Right forelimb (tissue), 1 donor: ENCODE data around the gene PKN1.
"Not testable (repeated sequence)": the region's sequence is repeated elsewhere in the genome, so short reads cannot be mapped to it uniquely, and the experiment has no call there.

ENCODE experiments used
- DNase-seq: peaks from one replicate; pipeline ENCODE4 v3.0.0-alpha.2; 2018

PKN1 gene

GRCh38 chr19:14432791-14433553, at the start of gene PKN1:
Gene PKN1 (plus strand): TSS chr19:14433306. CDS start chr19:14433522, 216 bp downstream.
- DNase-seq: peak; percentile 77

GRCh38 chr19:14383661-14384555, 49.2 kb upstream of the PKN1 start:
- peak; percentile 64 for DNase-seq

- no peak for DNase-seq
Observed at GRCh38 chr19:14385492-14385891, 47.6 kb upstream of the PKN1 start.

DNA sequence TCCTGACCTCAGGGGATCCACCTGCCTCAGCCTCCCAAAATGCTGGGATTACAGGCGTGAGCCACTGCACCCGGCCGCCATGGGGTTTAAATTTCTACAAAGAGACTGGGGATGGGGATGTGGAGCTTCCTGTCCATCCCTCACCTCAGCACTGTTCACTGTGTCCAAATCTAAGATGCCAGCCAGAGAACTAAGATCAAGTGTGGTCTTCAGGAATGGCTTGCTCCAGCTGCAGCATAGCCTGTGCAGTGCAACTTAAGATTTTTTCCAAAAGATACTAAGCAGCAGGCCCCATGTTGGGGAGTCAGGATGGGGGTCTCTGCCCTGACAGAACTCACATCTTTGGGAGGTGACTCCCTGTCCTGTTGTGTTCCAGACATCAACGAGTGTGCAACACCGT, 42.6 kb upstream of the PKN1 start:
- no peak for DNase-seq

DNA sequence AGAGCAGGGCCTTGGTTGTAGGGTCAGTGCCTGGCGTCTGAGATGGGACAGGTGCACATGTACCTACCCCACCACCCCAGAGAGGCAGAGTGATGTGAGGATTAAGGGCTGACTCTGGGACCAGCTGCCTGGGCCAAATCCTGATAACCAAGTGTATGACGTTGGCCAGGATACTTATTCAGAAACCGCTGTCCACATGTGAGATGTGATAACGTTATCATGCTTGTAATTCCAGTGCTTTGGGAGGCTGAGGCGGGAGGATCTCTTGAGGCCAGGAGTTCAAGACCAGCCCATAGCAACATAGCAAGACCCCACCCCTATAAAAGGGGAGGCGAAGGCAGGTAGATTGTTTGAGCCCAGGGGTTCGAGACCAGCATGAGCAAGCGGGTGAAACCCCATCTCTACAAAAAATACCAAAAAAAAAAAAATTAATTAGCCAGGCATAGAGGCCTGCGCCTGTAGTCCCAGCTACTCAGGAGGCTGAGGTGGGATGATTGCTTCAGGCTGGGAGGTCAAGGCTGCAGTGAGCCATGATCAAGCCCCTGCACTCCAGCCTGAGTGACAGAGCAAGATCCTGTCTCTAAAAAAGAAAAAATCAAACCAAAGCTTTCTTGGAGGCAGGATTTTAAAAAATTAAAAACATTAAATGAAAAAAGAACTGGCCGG, 41.8 kb upstream of the PKN1 start:
- no peak for DNase-seq

DNA sequence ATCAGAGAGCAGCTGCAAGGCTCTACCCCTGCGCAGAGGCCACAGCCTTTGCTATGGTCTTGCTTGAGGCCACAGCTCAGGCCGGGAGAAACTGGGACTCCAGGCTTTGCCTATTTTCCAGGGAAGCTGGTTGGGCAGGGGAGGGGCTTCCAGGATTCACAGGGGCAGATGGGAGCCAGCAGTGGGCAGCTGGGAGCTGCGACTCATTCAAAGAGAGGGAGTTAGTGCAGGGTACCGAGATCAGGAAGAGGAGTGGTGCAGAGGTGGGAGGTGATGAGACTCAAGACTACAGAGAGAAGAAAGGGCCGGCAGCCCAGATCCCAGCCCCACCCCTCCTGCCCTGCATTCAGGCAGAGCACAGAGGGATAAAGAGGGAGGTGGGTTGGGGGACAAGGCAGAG, 39.8 kb upstream of the PKN1 start:
- no peak for DNase-seq

DNA sequence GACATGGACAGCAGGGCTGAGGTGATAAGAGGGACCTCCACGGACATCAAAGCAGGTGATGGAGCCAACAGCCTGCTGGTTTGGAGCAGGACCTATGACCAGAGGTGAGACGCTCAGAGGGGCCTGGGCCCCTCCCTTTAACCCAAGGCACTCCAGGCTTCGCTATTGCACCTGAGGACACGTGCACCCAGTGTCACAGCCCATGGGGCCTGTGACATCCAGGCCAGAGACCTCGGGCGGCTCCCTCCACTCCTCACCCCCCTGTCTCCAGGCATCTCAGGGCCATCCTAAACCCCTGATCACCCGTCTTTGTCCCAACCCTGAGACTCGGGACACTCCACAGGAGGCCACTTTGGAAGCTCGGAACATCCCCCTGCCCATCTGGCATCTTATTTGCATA, 38.9 kb upstream of the PKN1 start:
- no peak for DNase-seq

- DNase-seq: no peak
Observed at GRCh38 chr19:14395262-14395661, 37.8 kb upstream of the PKN1 start.

DNA sequence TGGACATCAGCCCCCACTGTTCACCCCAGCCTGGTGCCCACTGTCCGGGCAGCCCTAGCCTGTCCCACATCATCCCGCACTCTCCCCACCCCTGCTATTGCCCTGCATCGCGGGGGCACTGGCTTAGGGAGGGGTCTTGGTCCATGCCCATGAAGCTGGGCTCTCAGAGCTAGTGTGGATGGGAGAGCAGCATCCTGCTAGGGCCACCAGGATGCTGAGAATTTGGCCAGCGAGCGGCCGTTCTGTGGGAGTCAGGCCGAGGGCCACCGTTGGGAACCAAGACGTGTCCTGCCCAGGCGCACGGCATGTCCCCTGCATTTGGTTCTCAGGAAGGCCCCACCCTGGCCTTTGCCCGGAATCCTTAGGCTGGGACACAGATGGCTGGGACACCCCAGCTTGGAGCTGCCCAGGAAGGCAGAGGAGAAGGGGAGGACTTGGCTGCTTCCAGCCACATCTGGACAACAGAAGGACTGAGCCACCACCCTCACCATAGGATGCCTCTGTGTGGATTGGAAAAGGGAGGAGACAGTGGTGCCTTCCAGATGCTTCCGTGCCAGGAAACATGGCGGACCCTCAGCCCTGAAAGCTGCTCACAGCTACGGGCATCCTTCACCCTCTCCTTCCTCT, 37.3 kb upstream of the PKN1 start:
- DNase-seq: no peak

DNA sequence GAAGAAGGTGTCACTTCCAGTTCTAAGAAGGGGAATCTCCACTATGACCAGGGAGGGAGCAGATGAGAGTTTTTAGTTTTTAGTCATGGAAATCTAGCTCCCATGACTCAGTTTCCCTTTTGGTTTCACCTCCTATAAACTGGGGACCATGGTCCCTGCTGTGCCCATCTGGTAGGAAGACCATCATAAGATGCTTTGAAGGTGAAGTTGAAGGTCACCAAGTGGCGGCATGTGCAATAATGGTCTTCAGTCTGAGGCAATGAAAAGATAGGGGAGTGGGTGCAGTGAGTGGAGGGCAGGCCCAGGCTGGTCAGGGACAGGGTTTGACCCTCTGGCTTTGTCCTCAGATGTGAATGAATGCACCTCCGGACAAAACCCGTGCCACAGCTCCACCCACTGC, 36.4 kb upstream of the PKN1 start:
- DNase-seq: not testable (repeated sequence)

- not testable (repeated sequence) for DNase-seq
Observed at GRCh38 chr19:14397168-14397567, 35.9 kb upstream of the PKN1 start.

GRCh38 chr19:14400951-14401431, 32.1 kb upstream of the PKN1 start:
- DNase-seq: no peak

DNA sequence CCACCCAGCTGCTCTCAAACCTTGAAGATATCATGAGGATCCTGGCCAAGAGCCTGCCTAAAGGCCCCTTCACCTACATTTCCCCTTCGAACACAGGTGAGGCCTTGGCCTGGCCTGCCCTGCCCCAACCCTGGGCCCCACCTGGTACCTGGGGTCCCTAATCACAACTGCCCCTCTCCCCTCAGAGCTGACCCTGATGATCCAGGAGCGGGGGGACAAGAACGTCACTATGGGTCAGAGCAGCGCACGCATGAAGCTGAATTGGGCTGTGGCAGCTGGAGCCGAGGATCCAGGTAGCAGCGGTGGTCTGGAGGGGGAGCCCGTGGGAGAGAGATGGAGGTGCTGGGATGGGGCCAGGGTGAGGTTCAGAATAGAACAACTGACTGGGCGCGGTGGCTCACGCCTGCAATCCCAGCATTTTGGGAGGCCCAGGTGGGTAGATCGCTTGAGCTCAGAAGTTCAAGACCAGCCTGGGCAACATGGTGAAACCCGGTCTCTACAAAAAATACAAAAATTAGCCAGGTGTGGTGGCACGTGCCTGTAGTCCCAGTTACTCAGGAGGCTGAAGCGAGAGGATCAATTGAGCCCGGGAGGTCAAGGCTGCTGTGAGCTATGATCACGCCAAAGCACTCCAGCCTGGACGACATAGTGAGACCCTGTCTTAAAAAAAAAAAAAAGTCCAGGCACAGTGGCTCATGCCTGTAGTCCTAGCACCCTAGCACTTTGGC, 31.5 kb upstream of the PKN1 start:
- no peak for DNase-seq

GRCh38 chr19:14402332-14403144, 30.6 kb upstream of the PKN1 start:
- DNase-seq: no peak

- not testable (repeated sequence) for DNase-seq
Observed at GRCh38 chr19:14403145-14403930, 29.8 kb upstream of the PKN1 start.

- no peak for DNase-seq
Observed at GRCh38 chr19:14404312-14404711, 28.8 kb upstream of the PKN1 start.

DNA sequence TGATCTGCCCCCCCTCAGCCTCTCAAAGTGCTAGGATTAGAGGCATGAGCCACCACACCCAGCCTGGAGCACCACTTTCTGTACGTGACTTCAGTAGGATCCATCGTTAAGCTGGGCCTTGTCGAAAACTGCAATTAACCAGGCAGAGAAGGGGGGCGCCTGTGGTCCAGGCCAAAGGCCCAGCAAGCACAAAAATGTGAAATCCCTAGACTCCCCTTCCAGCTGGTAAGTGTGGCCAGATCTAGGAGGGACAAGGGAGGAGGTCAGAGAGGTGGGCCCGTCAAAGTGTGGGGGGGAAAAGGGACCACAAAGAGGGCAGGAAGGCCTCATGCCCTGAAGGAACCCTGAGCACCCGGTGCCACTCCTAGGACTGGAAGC, 27.7 kb upstream of the PKN1 start:
- no peak for DNase-seq

GRCh38 chr19:14405758-14406644, 27.1 kb upstream of the PKN1 start:
- peak; percentile 94 for DNase-seq
